SIG-M5 (cell line): ENCODE measurements around the gene KCNJ6.

ENCODE experiments used
- DNase-seq: peaks from one replicate; lab custom pipeline; 2025; lab: John Stamatoyannopoulos, UW

Gene KCNJ6

DNA sequence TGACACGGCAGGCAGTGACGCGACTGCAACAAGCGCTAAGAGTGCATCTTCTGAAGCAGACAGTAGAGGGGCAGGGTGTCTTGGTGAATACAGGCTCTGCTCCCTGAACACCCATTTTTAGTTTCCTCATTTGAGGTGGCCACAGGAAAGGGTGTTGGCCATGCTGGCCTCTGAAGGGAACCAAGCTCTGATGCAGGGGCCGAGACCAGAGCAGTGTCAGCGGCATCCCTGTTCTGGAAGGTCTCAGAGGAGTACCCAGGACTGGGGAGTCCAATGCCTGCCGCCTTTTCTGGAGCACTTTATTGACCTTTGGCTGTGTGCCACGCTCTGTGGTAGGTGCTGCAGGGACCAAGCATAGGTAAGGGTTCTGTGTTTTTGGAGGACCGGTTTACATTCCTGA lies 100.4 kb downstream of the KCNJ6 start:
- DNase-seq: no peak

- DNase-seq: no peak
Observed at GRCh38 chr21:37811711-37812110, 104.5 kb downstream of the KCNJ6 start.

DNA sequence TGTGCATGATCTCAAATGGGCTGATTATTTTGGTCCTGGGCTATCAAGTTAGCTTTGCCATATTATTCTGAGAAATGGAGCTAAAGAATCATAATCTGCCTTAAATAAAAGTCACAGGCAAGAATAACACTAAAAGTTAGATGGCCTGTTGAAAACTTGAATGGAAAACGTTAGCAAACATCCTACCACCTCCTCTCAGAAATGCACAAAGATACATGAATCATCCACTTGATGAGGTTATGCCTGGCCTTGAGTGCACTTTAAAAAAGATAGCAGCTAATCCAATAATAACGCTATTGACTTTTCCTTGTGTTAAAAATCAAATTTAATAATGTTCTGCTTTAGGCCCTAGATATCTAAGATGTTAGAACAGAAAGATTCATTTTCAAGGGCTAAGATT lies 108.0 kb downstream of the KCNJ6 start:
- no peak for DNase-seq

- DNase-seq: no peak
Observed at GRCh38 chr21:37805266-37805665, 111.0 kb downstream of the KCNJ6 start.

DNA sequence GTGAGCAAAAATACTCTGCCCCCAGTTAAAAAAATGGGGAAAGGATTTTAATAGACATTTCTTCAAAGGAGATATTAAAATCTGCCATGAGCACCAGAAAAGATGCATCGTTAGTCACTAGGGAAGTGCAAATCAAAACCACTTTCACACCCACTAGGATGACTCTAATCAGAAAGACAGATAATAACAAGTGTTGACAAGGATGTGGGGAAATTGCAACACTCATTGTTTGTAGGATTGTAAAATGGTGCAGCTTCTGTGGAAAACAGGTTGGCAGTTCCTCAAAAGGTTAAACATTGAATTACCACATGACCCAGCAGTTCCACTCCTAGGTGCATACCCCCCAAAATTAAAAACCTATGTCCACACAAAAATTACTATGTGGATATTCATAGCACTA lies 112.3 kb downstream of the KCNJ6 start:
- DNase-seq: no peak

DNA sequence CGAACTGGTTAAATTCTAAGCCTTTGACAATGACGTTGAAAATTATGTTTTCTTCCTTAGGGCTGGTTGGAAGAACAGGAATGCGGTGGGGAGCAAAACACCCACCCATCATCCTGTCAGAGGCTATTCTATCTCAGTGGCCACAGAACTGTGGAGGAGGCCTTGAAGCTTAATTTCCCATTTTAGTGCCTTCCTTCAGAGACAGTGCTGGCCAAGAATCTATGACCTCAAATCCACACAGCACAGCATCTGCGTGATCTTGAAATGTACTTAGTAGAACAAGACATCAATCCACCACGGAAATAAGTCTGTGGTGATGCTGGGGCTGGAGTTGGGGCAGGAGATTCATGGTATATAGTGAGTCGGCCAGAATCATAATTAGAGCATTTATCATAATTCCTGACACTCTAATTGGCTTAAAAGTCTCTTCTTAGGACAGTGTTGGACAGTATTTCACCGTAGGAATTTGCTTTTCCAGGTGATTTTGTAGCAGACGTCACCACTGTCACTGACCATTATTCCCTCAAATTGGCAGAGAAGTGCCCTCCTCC lies 113.1 kb downstream of the KCNJ6 start:
- no peak for DNase-seq

- DNase-seq: no peak
Observed at GRCh38 chr21:37800456-37801061, 115.7 kb downstream of the KCNJ6 start.

GRCh38 chr21:37800057-37800455 lies 116.2 kb downstream of the KCNJ6 start:
- DNase-seq: no peak

GRCh38 chr21:37799211-37800056 lies 116.8 kb downstream of the KCNJ6 start:
- DNase-seq: no peak

GRCh38 chr21:37797403-37797802 lies 118.9 kb downstream of the KCNJ6 start:
- DNase-seq: no peak

GRCh38 chr21:37796011-37796410 lies 120.2 kb downstream of the KCNJ6 start:
- DNase-seq: no peak

DNA sequence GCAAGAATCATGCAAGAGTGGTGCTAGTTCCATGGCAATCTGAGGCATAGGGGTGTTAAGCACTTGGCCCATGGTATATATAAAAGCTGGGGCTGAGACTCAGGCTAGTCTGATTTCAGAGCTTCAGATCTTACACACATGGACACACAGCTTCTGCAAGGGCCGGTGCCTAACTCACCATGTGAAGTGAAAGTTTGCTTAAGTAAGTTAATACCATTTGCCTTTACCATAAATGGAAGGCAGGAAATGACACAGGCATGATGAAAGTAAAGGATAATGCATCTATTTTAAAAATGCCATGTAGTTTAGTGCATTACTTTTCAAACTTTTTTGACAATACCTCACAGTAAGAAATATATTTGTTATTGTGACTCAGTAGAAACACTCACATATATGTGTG lies 122.6 kb downstream of the KCNJ6 start:
- DNase-seq: no peak

GRCh38 chr21:37792046-37792445 lies 124.2 kb downstream of the KCNJ6 start:
- no peak for DNase-seq

DNA sequence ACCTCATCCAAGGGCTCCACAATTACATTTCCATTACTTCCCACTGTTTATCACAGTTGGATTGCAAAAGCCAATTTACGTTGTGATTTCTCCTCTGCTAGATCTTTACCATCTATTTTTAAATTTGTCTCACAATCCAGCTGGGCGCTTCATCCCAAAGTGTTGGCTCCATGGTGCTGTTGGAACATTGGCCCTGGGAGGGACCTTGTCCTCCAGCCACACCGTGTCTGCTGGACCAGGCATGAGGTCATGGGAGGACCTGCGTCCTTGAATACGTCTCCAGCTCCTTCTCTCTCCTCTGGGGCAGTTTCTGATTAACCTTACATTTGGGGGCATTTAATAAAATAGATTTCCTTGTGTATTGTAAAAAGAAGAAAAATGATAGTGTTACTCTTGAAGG lies 125.4 kb downstream of the KCNJ6 start:
- no peak for DNase-seq

DNA sequence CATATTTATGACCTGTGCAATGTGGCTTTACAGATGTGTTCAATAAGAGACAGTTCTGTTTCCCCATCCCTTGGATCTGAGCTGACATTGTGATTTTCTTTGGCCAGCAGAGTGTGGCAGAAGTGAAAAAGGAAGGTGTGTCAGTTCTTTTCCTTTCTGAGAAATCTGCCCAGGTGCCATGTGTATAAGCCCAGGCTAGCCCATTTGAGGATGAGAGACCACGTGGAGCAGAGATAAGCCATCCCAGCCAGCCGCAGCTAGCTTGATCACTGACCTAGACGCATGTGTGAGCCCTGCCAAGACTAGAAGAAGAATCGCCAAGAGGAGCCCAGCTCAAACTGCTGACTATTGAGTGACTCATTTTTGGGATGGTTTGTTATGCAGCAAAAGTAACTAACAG lies 127.8 kb downstream of the KCNJ6 start:
- DNase-seq: no peak

DNA sequence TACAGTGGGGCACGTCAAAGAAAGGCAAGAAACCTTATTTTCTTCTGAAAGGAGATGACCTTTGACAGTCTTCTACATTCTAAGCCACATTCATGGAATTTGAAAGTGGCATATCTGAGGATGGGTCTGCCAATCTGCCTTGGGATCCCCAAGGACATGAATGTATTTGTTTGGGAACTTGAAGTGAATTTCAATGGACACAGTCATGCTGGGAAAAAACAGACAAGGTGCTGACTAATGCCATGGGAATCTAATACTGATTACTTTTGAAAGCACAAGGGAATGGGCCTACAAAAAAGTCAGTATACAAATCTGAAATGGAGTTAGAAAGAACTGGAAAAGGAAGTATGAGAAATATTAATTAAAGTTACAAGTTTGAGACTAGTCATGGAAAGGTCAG lies 128.8 kb downstream of the KCNJ6 start:
- DNase-seq: no peak

- DNase-seq: no peak
Observed at GRCh38 chr21:37784591-37785318, 131.5 kb downstream of the KCNJ6 start.

- no peak for DNase-seq
Observed at GRCh38 chr21:37783016-37783415, 133.2 kb downstream of the KCNJ6 start.

DNA sequence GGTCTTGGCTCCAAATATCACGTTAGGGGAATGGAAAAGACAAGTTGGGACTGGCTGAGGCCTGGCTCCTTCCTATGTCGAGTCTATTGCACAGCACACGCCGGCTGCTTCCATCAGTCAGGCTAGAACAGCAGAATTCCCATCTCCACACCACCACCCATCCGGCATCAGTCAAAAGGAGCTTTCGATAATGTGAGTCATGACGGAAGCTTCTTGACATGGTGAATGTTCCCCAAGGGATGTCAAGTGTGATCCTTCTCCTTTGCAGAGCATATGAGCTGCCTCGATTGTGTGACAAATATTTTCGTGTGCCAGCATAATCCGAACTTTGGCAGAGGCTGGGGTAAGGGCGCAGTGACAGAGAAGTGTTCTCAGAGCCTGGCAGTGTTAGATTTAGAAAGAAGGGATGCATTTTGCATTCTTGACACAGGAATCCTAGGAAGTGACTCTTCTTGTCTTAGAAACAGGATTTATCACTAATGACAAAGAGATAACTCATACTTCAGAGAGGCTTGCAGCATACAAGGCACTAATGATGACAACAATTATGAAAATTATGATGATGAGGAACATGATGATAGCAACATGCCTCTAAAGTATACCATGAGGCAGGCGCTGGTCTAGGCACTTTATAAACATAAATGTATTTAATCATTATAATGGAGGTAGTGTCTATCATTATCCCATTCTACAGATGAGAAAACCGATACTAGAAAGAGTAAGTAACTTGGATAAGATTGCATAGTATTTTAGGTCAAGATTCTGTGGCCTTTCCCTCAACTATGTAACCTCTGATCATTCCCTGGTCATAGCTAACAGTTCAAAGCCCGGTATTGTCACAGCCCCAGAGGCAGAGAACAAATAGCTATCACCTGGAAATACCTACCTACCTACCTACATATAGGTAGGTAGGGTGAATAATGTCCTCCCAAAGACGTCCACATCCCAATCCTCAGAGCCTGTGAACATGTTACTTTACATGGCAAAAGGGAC lies 135.0 kb downstream of the KCNJ6 start:
- DNase-seq: no peak

GRCh38 chr21:37771181-37771580 lies 145.1 kb downstream of the KCNJ6 start:
- no peak for DNase-seq

DNA sequence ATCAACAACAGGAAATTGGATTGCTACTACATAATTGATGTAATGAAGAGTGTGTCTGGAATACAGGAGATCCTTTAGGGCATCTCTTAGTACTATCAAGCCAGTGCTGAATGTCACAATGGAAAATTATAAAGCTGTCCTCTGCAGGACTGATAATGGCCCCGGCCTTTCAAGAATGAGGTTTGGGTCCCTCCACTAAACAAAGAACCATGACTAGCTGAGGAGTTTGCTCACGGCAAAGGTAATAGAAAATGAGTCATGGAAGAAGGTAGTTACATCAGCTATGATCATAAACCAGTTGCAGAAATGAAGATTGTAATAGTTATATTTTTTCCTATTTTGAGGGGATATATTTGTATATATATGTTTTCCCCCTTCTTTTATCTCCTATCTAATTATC lies 145.8 kb downstream of the KCNJ6 start:
- DNase-seq: no peak

- DNase-seq: no peak
Observed at GRCh38 chr21:37769656-37770055, 146.6 kb downstream of the KCNJ6 start.
